H1 (cell line): ENCODE measurements around the gene SEZ6. TPM values are rescaled to one million over a fixed set of nuclear protein-coding genes. Genes with fewer than 3 reads are reported as not detected.

ENCODE experiments used
- CTCF ChIA-PET: fragments of 300-600 bp; sonication (Branson Sonifier 250); formaldehyde crosslinking; loops from one replicate; lab custom pipeline; 2021; ENCODE audit not compliant: partially characterized antibody; lab: Charles Lee
- POLR2A ChIA-PET: fragments of 300-600 bp; sonication (Branson Sonifier 250); formaldehyde crosslinking; loops from one replicate; lab custom pipeline; 2021; ENCODE audit warnings: inconsistent platforms; ENCODE audit not compliant: partially characterized antibody; lab: Charles Lee
- DNase-seq, 2 experiments: peaks; one replicate each; pipeline versions ENCODE4 v3.0.0 to v3.0.0-alpha.2; 2010 to 2022; ENCODE audit warnings: low spot score in 2 of 2, low read depth in 1 of 2, mixed read lengths in 1 of 2
- FAIRE-seq: peaks from 2 replicates; lab custom pipeline; 2011; peaks lifted over from hg19 to GRCh38; lab: Jason Lieb, UNC
- H2AFZ ChIP-seq: 2 replicates; pipeline ENCODE4 v1.8.1; 2012; ENCODE audit warnings: low read length, inconsistent platforms
- H2AK5ac ChIP-seq: 2 replicates; pipeline ENCODE4 v1.6.1; 2013; ENCODE audit warnings: low read depth, low read length
- H2BK120ac ChIP-seq: replicated peaks from 2 replicates; pipeline ENCODE3; 2013; ENCODE audit warnings: low read depth, low read length, inconsistent platforms
- H2BK12ac ChIP-seq: 2 replicates; pipeline ENCODE4 v1.6.1; 2013; ENCODE audit warnings: low read depth, low read length
- H2BK15ac ChIP-seq: 2 replicates; pipeline ENCODE4 v1.6.1; 2013; ENCODE audit warnings: low read length
- H2BK20ac ChIP-seq: 2 replicates; pipeline ENCODE4 v1.6.1; 2013; ENCODE audit warnings: low read length
- H2BK5ac ChIP-seq: 2 replicates; pipeline ENCODE4 v1.6.1; 2013; ENCODE audit warnings: low read depth, low read length
- H3K14ac ChIP-seq: 2 replicates; pipeline ENCODE4 v1.6.1; 2013; ENCODE audit warnings: inconsistent platforms; ENCODE audit not compliant: insufficient read length
- H3K18ac ChIP-seq: 2 replicates; pipeline ENCODE4 v1.6.1; 2013; ENCODE audit warnings: low read length; ENCODE audit errors: extremely low read depth
- H3K23ac ChIP-seq: 2 replicates; pipeline ENCODE4 v1.6.1; 2013; ENCODE audit warnings: inconsistent platforms; ENCODE audit not compliant: insufficient read length
- H3K23me2 ChIP-seq: 2 replicates; pipeline ENCODE4 v1.6.1; 2013; ENCODE audit warnings: low read depth, low read length
- H3K27ac ChIP-seq: 2 replicates; pipeline ENCODE4 v1.6.1; 2011; ENCODE audit warnings: low read depth, low read length, inconsistent platforms
- H3K27me3 ChIP-seq, 4 experiments: replicated peaks in 1 of 4; 1 replicate in 1 of 4; 2 replicates in 3 of 4; pipeline versions ENCODE4 v1.6.1 to v1.8.1; 2011 to 2013; ENCODE audit warnings: low read length in 3 of 4, mild to moderate bottlenecking in 3 of 4, inconsistent platforms in 2 of 4, mixed read lengths in 2 of 4, moderate library complexity in 1 of 4; ENCODE audit not compliant: control insufficient read depth in 3 of 4, insufficient read depth in 3 of 4; ENCODE audit errors: extremely low read depth in 1 of 4
- H3K36me3 ChIP-seq, 4 experiments: 2 replicates each; pipeline versions ENCODE4 v1.6.1 to v1.8.1; 2011 to 2013; ENCODE audit warnings: mild to moderate bottlenecking in 4 of 4, low read length in 3 of 4, moderate library complexity in 2 of 4, control low read depth in 1 of 4, inconsistent platforms in 1 of 4; ENCODE audit not compliant: insufficient read depth in 4 of 4, control insufficient read depth in 2 of 4
- H3K4ac ChIP-seq: replicated peaks from 2 replicates; pipeline ENCODE3; 2013; ENCODE audit warnings: low read length, low read depth, mixed read lengths, inconsistent platforms; ENCODE audit not compliant: insufficient read length
- H3K4me1 ChIP-seq, 4 experiments: replicated peaks in 1 of 4; 1 replicate in 1 of 4; 2 replicates in 3 of 4; pipeline versions ENCODE4 v1.6.1 to v1.8.1; 2011 to 2013; ENCODE audit warnings: low read length in 3 of 4, inconsistent platforms in 2 of 4, mixed read lengths in 1 of 4; ENCODE audit not compliant: insufficient read depth in 4 of 4, control insufficient read depth in 3 of 4
- H3K4me2 ChIP-seq, 2 experiments: 2 replicates each; pipeline versions ENCODE4 v1.6.1 to v1.8.1; 2011 to 2013; ENCODE audit warnings: low read depth in 2 of 2, low read length in 2 of 2, control low read depth in 1 of 2, inconsistent platforms in 1 of 2, mild to moderate bottlenecking in 1 of 2; ENCODE audit not compliant: insufficient read depth in 1 of 2
- H3K4me3 ChIP-seq, 4 experiments: fragments of 200-600, 300-600 bp in 1 of 4; sonication (generic), shearing (Covaris generic), sonication (Bioruptor Twin) in 1 of 4; 2 replicates each; pipeline versions ENCODE4 v1.5.1 to v1.8.1; 2011 to 2016; ENCODE audit warnings: low read length in 4 of 4, low read depth in 3 of 4, control low read depth in 2 of 4, inconsistent platforms in 2 of 4, mild to moderate bottlenecking in 2 of 4, mixed read lengths in 1 of 4, moderate library complexity in 1 of 4; ENCODE audit not compliant: insufficient read depth in 2 of 4; ENCODE audit errors: extremely low read depth in 1 of 4
- H3K56ac ChIP-seq: replicated peaks from 2 replicates; pipeline ENCODE3; 2013; ENCODE audit warnings: low read depth, mild to moderate bottlenecking, mixed read lengths, low read length, inconsistent platforms; ENCODE audit not compliant: insufficient read length
- H3K79me1 ChIP-seq: 2 replicates; pipeline ENCODE4 v1.6.1; 2013; ENCODE audit warnings: low read depth, low read length, control low read depth
- H3K79me2 ChIP-seq, 2 experiments: 2 replicates each; pipeline versions ENCODE4 v1.6.1 to v1.8.1; 2012 to 2013; ENCODE audit warnings: low read length in 2 of 2, mild to moderate bottlenecking in 2 of 2, inconsistent platforms in 1 of 2; ENCODE audit not compliant: insufficient read depth in 2 of 2, control insufficient read depth in 1 of 2
- H3K9ac ChIP-seq, 4 experiments: replicated peaks in 1 of 4; 1 replicate in 1 of 4; 2 replicates in 3 of 4; pipeline versions ENCODE4 v1.6.1 to v1.8.1; 2011 to 2013; ENCODE audit warnings: low read depth in 3 of 4, low read length in 3 of 4, control low read depth in 2 of 4, mild to moderate bottlenecking in 2 of 4, moderate library complexity in 2 of 4, inconsistent platforms in 1 of 4; ENCODE audit errors: extremely low read depth in 1 of 4
- H3K9me3 ChIP-seq, 2 experiments: 2 replicates each; pipeline versions ENCODE4 v1.6.1 to v1.8.1; 2012 to 2013; ENCODE audit warnings: mild to moderate bottlenecking in 2 of 2, moderate library complexity in 2 of 2, control low read depth in 1 of 2, inconsistent platforms in 1 of 2, low read depth in 1 of 2, low read length in 1 of 2, mixed read lengths in 1 of 2; ENCODE audit not compliant: insufficient read depth in 2 of 2
- H4K20me1 ChIP-seq, 2 experiments: replicated peaks in 1 of 2; 2 replicates each; pipeline versions ENCODE3 to v1.8.1; 2011 to 2013; ENCODE audit warnings: inconsistent platforms in 2 of 2, low read length in 2 of 2, mild to moderate bottlenecking in 1 of 2; ENCODE audit not compliant: insufficient read depth in 2 of 2, control insufficient read depth in 1 of 2
- H4K5ac ChIP-seq: 2 replicates; pipeline ENCODE4 v1.6.1; 2013; ENCODE audit warnings: low read length, low read depth, mixed read lengths, inconsistent platforms; ENCODE audit not compliant: insufficient read length
- H4K8ac ChIP-seq: 2 replicates; pipeline ENCODE4 v1.8.0; 2013; ENCODE audit warnings: mild to moderate bottlenecking, moderate library complexity, low read length, inconsistent platforms; ENCODE audit not compliant: insufficient read depth; ENCODE audit errors: extremely low read depth
- H4K91ac ChIP-seq: replicated peaks from 2 replicates; pipeline ENCODE3; 2013; ENCODE audit warnings: low read length, mixed read lengths, inconsistent platforms; ENCODE audit not compliant: insufficient read length
- BACH1 ChIP-seq: IDR thresholded peaks from 2 replicates; pipeline ENCODE4 v1.6.1; 2012; ENCODE audit warnings: low read length, improper control_type of control experiment
- BCL11A ChIP-seq, 2 experiments: IDR thresholded peaks; one replicate each; pipeline ENCODE4 v1.6.1; 2011; ENCODE audit warnings: low read depth in 2 of 2, low read length in 2 of 2, mild to moderate bottlenecking in 2 of 2
- CEBPB ChIP-seq: IDR thresholded peaks from 2 replicates; pipeline ENCODE4 v1.6.1; 2012; ENCODE audit warnings: low read depth, low read length
- EGR1 ChIP-seq: IDR thresholded peaks from 2 replicates; pipeline ENCODE4 v1.6.1; 2011; ENCODE audit warnings: low read depth, low read length, borderline replicate concordance
- MAFK ChIP-seq: IDR thresholded peaks from 2 replicates; pipeline ENCODE4 v1.6.1; 2012; ENCODE audit warnings: low read depth, mild to moderate bottlenecking, improper control_type of control experiment, low read length
- RAD21 ChIP-seq, 2 experiments: IDR thresholded peaks in 1 of 2; conservative IDR thresholded peaks in 1 of 2; 2 replicates each; pipeline ENCODE4 v1.6.1; 2011; ENCODE audit warnings: low read depth in 2 of 2, low read length in 2 of 2, improper control_type of control experiment in 1 of 2, inconsistent platforms in 1 of 2, mild to moderate bottlenecking in 1 of 2, moderate library complexity in 1 of 2
- RNF2 ChIP-seq: fragments of 200-900, 300-1000 bp; sonication (generic); IDR thresholded peaks from 2 replicates; pipeline ENCODE4 v1.7.1; 2016; ENCODE audit warnings: borderline replicate concordance, low read depth, mild to moderate bottlenecking, antibody characterized with exemption, low read length; ENCODE audit not compliant: poor library complexity, severe bottlenecking; ENCODE audit errors: missing control alignments
- SP1 ChIP-seq: IDR thresholded peaks from 2 replicates; pipeline ENCODE4 v1.6.1; 2011; ENCODE audit warnings: low read depth, low read length
- WGBS, 2 experiments: shearing (Covaris generic) in 1 of 2; methylation state at CpG; one replicate each; pipeline versions ENCODE4 v1.1.6 to v1.1.7; 2013 to 2015; ENCODE audit warnings: low lambda C conversion rate in 2 of 2, mixed read lengths in 2 of 2, inconsistent platforms in 1 of 2, low coverage in 1 of 2, missing lambda C conversion rate in 1 of 2; ENCODE audit not compliant: insufficient replicate concordance in 2 of 2, insufficient coverage in 1 of 2, insufficient read length in 1 of 2; ENCODE audit errors: extremely low coverage in 1 of 2, missing lambda C conversion rate in 1 of 2; 5-methylcytosine and 5-hydroxymethylcytosine counted together
- polyA plus RNA-seq, 7 experiments: library from polyadenylated mRNA; depleted of rRNA in 3 of 7; stranded (reverse) in 5 of 7; unstranded in 2 of 7; fragments of >200 nt in 5 of 7; fragments of 200-250 nt in 2 of 7; gene quantifications; 1 replicate in 5 of 7; 2 replicates in 1 of 7; 4 replicates in 1 of 7; pipeline versions ENCODE4 v1.2.1 to v1.2.3, GENCODE V29; 2011 to 2013; ENCODE audit warnings: missing spikeins in 2 of 7, mixed read lengths in 2 of 7
- total RNA-seq: library from RNA; stranded (reverse); fragmentation: NEBNext Ultra II Directional; extraction: Animal tissue kit (Norgen Biotek cat#: 25700); gene quantifications from 2 replicates; pipeline ENCODE4 v1.2.1, GENCODE V29; 2021
- TF ChIP-seq, protein P1 (sequence below), 3 experiments: IDR thresholded peaks; 1 replicate in 2 of 3; 2 replicates in 1 of 3; pipeline versions ENCODE4 v1.5.1 to v1.6.1; 2011; ENCODE audit warnings: low read length in 3 of 3, mild to moderate bottlenecking in 3 of 3, inconsistent platforms in 2 of 3, low read depth in 1 of 3, moderate library complexity in 1 of 3; ENCODE audit not compliant: insufficient read depth in 1 of 3; ENCODE audit errors: control extremely low read depth in 1 of 3

SEZ6 gene
- total and polyA plus RNA-seq, 2 of the 8 experiments (the other 6 are each of a cell fraction or from before 2014, with no cell fraction given) = 6.9 to 16.1 TPM

DNA sequence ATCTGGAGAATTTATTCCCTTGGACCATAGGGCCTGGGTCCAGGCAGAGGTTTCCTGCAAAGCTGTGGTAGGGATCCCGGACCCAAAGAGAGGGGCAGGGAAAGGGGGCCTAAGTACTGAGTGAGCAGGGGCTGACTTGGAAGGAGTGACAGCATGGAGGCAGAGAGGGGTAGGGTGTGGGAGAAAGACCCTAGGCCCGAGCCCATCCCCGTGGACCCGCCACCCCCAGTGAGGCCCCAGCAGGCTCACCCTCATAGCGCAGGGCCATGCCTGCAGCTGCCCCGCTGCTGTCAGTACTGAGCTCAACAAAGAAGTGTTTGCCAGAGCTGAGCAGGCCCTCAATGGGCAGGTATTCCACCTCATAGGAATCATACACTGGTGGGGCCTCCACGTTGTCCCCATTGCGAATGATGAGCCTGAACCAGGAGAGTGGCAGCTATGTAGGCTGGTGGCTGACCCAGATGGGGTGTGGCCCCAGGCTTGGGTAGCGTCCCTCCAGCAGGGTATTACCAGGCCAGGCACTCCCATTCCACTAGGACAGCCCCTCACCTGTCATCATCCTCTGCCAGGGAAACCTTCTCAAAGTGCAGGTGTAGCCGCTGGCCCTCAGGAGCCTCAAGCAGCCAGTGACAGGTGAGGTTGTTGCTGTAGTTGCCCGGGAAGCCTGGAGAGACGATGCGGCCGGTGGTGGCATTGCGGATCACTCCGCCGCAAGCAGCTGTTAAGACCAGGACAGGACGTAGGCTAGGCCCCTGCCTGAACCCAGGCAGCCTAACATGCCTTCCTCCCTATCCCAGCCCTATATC, 45.4 kb downstream of the SEZ6 start:
- H3K4me1 ChIP-seq = peaks cover 0 to 9% (median 5%) of the 10 kb centered on the region in 4 experiments; a peak in 3 of 7 replicates
- no peaks in the 10 kb centered on the region for H3K79me2 ChIP-seq
- H3K23ac ChIP-seq = no peak overlapping the region
- ChIA-PET POLR2A (interaction anchor here (1.9 kb wide), 1 partner anchor 156 kb away, joined by 6 read pairs; no protein-coding TSS in a partner anchor), CTCF (interaction anchor here (1.6 to 15.6 kb wide), 2 partner anchors 8 to 155 kb away, joined by 5 to 548 read pairs; no protein-coding TSS in a partner anchor)
- H3K4ac ChIP-seq = no peak overlapping the region
- H3K27me3 ChIP-seq = no peaks in the 10 kb centered on the region; a peak in 1 of 7 replicates
- H3K27ac ChIP-seq = no peak overlapping the region
- no peak overlapping the region for H2BK120ac ChIP-seq
- no peak overlapping the region for H2AFZ ChIP-seq
- 0 out of 2 replicates have a peak overlapping the region, but pooled peaks have one; percentile 25 for H2BK20ac ChIP-seq
- no peak overlapping the region for H2BK15ac ChIP-seq
- H3K9ac ChIP-seq = no peak overlapping the region
- H2BK5ac ChIP-seq = no peak overlapping the region
- no peaks in the 10 kb centered on the region for H3K79me1 ChIP-seq
- H3K14ac ChIP-seq = no peak overlapping the region
- H4K8ac ChIP-seq = no peak overlapping the region; the same call in 1 of the 2 replicates
- DNase-seq (no peak), FAIRE-seq (no peak)
- no peak overlapping the region for H3K4me3 ChIP-seq
- no peak overlapping the region for H4K91ac ChIP-seq
- no peaks in the 10 kb centered on the region for H3K36me3 ChIP-seq
- H3K9me3 ChIP-seq = no peaks in the 10 kb centered on the region
- no peak overlapping the region for H3K56ac ChIP-seq
- no peak overlapping the region for H2AK5ac ChIP-seq
- no peak overlapping the region for H2BK12ac ChIP-seq
- no peaks in the 10 kb centered on the region for H3K23me2 ChIP-seq
- 95% methylated on average over 13 of the region's 18 CpGs; no CpG with 5 or more reads in 1 of the 2 experiments for WGBS, 2 experiments
- no peaks in the 10 kb centered on the region for H4K20me1 ChIP-seq
- H3K4me2 ChIP-seq = no peak overlapping the region
- H3K18ac ChIP-seq = no peak overlapping the region
- no peak overlapping the region for H4K5ac ChIP-seq
- no peak for TF ChIP-seq RAD21 (IDR thresholded peaks at IDR 0.05 in 1 of 2, conservative IDR thresholded peaks at IDR 0.05 in 1 of 2; ENCODE audit: low read depth in 2 of 2, low read length in 2 of 2)
- TF ChIP-seq MAFK = no peak
- no peak for TF ChIP-seq CEBPB
- TF ChIP-seq RNF2 = no peak
- no peak for TF ChIP-seq SP1
- TF ChIP-seq EGR1 = no peak
- no peak for TF ChIP-seq BCL11A (IDR thresholded peaks at IDR 0.05; ENCODE audit: low read depth in 2 of 2, low read length in 2 of 2)
- no peak for TF ChIP-seq BACH1
- TF ChIP-seq, protein P1, sequence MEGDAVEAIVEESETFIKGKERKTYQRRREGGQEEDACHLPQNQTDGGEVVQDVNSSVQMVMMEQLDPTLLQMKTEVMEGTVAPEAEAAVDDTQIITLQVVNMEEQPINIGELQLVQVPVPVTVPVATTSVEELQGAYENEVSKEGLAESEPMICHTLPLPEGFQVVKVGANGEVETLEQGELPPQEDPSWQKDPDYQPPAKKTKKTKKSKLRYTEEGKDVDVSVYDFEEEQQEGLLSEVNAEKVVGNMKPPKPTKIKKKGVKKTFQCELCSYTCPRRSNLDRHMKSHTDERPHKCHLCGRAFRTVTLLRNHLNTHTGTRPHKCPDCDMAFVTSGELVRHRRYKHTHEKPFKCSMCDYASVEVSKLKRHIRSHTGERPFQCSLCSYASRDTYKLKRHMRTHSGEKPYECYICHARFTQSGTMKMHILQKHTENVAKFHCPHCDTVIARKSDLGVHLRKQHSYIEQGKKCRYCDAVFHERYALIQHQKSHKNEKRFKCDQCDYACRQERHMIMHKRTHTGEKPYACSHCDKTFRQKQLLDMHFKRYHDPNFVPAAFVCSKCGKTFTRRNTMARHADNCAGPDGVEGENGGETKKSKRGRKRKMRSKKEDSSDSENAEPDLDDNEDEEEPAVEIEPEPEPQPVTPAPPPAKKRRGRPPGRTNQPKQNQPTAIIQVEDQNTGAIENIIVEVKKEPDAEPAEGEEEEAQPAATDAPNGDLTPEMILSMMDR (IDR thresholded peaks at IDR 0.05; ENCODE audit: control extremely low read depth in 1 of 3, insufficient read depth in 1 of 3, low read depth in 1 of 3, low read length in 3 of 3) = no peak
